GM21360 (cell line): ENCODE measurements around the gene KCNH1.
"Not testable (repeated sequence)": the region's sequence is repeated elsewhere in the genome, so short reads cannot be mapped to it uniquely, and the experiment has no call there.

Source experiments
- ATAC-seq: cut with Tn5 transposase; IDR thresholded peaks from one replicate; pipeline ENCODE4 v1.9.1; 2021; ENCODE audit warnings: mild to moderate bottlenecking, moderate library complexity; ENCODE audit not compliant: unreplicated experiment

Gene KCNH1

DNA sequence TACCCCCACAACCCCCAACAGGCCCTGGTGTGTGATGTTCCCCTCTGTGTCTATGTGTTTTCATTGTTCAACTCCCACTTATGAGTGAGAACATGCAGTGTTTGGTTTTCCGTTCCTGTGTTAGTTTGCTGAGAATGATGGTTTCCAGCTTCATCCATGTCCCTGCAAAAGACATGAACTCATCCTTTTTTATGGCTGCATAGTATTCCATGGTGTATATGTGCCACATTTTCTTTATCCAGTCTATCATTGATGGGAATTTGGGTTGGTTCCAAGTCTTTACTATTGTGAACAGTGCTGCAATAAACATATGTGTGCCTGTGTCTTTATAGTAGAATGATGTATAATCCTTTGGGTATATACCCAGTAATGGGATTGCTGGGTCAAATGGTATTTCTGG lies 122.8 kb downstream of the KCNH1 start:
- not testable (repeated sequence) for ATAC-seq

DNA sequence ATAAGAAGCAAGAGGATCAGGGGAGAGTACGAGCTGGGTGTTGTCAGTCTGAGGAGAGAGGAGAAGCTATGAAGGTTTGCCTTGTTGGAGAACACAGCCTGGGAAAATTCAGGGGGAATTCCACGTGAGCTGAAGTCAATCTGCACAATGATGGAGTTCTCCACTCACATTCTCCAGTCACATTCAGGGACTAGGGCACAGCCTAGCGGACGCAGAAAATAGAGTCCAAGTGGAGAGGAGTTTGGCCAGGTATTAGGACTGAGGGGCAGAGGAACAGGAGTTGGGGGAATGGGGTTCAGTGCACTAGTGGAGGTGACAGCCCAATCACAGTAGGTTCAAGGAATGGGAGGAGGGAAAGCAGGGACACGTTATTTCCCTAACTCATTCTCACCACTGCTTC lies 124.0 kb downstream of the KCNH1 start:
- no peak for ATAC-seq

DNA sequence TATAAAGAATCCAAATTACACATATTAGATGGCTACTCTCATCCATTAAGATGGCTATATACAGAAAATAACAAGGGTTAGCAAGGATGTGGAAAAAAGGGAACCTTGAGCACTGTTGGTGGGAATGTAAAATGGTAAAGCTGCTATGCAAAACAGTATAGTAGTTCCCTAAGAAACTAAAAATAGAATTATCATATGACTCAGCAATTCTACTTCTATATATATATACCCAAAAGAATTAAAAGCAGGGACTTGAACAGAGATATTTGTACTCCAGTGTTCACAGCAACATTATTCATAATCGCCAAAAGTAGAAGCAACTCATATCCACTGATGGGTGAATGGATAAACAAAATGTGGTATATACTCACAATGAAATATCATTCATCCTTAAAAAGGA lies 126.1 kb downstream of the KCNH1 start:
- no peak for ATAC-seq

DNA sequence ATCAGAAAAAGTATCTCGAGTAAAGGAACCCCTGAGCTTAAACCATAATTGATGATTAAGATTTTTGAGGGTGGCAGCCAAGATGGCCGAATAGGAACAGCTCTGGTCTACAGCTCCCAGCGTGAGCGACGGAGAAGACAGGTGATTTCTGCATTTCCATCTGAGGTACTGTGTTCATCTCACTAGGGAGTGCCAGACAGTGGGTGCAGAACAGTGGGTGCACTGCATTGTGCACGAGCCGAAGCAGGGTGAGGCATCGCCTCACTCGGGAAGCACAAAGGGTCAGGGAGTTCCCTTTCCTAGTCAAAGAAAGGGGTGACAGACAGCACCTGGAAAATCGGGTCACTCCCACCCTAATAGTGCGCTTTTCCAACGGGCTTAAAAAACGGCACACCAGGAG lies 138.0 kb downstream of the KCNH1 start:
- ATAC-seq: not testable (repeated sequence)

DNA sequence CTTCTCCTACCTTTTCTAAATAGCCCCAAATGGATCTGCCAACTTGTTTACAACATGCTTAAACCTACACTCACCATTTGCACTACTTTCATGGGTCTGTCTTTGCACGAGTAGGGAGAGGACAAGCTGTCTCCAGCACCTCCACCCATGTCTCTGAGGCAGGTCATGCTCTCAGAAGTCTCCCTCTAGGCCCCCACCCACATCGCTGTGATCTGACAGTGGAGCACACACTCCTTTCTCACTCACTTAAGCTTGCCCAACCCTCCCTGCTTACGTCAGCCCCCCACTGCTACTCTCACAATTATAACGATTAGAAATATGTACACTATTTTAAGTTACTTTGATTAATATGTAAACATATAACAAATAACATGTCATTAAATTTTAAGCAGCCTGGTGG lies 141.1 kb downstream of the KCNH1 start:
- no peak for ATAC-seq

DNA sequence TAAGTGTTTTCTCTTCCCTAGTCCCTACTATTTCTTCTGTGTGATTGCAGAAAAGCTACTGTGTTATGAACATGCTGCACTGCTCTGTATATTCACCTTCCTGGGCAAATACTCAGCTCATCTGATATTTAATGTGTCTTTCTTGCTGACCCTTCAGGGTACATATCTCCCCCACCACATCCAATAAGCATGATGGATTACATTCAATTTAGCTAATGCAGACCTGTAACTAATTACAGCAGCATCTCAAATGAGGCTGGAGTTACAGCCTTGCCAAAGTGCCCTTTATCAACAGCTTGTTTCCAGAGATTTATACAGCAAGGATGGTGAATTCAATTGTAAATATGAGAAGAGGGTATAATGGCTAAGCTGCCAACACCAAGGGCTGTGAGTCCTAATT lies 144.0 kb downstream of the KCNH1 start:
- no peak for ATAC-seq

DNA sequence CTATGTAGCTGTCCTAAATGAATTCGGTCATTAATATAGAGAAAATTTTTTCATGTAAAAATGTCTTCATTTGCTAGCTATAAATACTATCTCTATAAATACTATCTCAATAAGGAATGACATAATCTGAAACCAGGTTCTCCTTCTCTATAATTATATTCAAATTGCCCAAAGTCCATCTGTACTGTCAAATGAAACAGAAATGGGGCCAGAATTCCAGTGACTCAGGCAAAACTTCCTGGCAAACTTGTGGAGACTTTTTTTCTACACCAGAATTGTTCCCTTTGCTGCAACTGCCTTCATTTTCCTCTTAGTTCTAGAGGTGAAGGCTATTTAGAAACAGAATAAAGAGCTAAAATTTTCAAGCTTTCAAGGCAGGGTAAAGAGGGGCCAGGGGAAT lies 152.5 kb downstream of the KCNH1 start:
- ATAC-seq: no peak

DNA sequence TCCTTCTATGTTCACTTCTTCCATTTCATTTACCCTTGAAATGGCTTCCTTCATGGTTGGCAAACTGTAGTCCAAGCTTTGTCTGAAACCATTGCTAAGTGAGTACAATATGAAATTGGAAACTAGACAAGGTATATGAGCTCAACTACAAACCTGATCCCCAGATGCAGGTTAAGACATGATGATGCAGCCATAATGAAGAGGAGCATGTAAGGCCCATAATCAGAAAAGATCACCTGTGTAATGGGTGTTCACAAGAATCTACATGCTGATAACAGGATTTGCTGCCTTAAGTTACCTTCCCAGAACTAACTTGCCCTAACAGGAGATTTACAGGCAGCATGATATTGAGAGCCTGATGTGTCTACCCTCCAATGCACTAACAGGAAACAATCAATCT lies 153.9 kb downstream of the KCNH1 start:
- ATAC-seq: no peak

DNA sequence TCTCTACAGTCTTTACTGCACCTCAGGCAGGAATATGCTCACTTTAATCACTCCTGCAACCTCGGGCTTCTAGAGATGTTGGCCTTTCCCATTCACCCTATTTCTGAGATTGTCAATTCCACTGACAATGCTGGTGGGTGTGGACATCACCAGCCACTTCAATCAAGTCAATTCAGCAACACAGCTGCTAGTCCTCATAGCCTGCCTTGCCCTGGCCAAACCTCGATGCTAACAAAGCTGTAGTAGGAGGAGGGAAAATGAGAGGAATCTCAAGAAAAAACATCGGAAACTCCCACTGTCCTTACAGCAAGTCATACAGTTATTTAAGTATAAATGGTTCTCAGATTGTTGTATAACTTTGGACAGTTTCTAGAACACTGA lies 155.0 kb downstream of the KCNH1 start:
- no peak for ATAC-seq

DNA sequence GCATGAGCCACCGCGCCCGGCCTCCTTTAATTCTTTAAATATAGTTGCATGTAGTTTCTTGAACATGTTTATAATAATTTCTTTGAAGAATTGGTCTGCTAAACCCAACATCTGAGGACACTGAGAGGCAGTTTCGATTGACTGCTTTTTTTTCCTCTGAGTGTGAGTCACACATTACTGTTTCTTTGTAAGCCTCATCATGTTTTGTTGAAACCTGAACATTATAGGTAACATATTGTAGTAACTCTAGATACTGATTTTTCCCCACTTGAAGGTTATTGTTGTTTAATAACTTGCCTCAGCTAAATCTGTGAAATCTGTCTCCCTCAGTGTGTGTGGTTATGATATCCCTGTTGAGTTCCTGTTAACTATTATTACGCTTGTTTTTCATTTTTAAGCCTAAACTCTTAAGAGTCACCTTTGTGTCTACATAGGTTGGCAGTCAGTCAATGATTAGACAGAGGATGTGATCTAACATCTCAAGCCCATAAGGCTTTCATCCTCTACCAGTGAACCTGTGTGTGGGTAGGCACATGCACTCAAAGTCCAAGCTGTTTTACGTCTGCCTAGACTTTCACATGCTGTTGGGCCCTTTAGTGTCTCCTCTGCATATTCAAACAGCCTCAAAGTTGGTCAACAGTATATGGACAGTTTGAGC lies 155.5 kb downstream of the KCNH1 start:
- no peak for ATAC-seq

DNA sequence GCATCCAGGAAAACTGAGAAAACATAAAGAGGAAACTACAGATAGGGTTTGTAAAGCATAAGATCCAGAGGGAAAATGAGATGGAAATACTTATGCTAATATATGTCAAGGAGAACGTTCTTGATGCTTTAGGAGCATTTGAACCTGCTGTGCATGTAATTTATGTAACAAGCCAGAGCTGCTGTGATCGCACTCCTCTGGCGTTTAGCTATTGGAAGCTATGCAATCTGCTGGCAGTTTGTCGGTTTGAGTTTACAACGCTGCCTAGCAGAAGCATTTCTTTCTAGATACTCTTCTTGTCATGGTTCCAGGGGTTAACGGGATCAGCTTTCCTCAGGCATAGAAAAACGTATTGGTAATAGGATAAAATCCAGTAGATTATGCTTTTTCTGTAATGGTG lies 182.7 kb downstream of the KCNH1 start:
- no peak for ATAC-seq

DNA sequence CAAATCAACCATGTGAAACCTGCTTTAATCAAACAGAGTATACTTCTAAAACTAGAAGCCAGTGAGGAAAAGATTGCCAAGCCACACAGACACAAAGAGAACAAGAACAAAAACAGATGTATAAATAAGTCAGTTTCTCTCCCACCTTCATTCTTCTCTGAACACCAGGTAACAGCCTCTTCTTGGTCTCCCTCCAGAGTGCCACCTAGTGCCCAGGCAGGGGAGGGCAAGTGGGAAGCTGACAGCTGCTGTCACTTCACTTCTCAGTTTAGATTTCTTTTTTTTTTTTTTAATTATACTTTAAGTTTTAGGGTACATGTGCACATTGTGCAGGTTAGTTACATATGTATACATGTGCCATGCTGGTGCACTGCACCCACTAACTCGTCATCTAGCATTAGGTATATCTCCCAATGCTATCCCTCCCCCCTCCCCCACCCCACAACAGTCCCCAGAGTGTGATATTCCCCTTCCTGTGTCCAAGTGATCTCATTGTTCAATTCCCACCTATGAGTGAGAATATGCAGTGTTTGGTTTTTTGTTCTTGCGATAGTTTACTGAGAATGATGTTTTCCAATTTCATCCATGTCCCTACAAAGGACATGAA lies 183.9 kb downstream of the KCNH1 start:
- not testable (repeated sequence) for ATAC-seq

DNA sequence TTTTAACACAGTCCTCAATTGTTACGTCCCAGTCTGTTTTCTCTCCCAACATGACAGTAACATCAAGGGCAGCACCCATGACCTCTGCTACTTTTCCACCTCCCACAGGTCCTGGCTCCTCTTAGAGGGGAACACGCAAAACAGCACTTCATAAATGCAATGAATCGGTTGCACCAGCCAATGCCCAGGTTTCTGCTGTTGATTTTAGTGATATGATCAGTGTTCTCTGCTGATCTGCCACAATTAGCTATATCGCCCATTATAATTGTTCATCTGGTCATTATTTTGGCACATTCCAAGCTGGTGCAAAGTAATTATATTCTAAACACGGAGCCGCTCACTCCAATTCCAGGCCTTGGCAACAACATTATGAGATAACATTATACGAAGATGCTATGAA lies 184.5 kb downstream of the KCNH1 start:
- no peak for ATAC-seq

DNA sequence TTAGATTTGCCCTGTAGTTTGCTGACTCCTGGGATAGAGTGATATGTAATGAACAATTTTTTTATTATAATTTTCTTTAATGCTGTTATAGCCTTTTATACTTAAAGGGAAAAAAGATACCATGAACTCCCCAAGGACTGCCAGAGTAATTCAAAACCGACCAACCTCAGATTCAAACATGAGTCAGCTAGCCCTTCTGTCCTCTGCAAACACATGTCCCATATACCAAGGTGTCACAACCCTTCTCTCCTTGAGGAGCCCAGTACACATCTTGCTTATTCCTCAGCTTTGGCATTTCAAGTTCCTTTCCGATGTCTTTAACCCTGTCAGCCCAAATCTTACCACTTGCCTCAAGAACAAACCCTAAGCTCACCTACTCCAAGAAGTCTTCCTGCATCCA lies 184.9 kb downstream of the KCNH1 start:
- no peak for ATAC-seq

DNA sequence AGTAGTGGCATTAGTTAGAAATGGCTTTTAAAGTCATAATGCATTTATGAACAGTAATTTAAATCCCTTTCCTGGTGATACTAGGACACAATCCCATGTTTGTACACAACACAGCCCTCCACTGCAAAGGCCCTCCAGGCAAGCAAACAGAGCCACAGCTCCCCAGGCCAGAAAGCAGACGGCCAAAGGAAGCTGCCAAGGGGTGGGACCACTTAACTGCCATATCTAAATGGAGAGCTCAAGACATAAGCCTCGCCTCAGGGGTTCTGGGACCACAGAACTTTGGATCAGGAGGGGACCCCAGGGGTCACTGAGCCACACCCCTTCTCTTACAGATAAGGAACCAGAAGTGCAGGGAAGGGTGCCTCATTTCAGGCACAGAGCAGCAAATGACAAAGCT lies 189.7 kb downstream of the KCNH1 start:
- no peak for ATAC-seq

DNA sequence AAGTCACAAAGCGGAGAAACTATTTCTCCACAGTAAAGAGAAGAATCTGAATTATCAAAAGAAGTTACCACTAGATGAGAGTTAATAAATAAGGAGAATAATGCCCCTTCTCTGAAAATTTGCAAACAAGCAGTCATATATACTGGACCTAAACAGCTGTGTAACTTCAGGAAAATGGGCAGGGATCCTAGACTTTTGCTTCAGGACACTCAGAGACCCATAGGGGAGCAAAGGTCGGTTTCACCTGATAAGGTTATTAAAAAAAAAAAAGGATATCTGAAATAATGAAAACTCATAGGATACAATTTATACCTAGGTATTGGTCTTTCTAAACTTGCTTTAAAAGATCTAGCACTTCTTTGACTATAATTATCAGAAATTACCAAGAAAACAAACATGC lies 191.4 kb downstream of the KCNH1 start:
- ATAC-seq: no peak

DNA sequence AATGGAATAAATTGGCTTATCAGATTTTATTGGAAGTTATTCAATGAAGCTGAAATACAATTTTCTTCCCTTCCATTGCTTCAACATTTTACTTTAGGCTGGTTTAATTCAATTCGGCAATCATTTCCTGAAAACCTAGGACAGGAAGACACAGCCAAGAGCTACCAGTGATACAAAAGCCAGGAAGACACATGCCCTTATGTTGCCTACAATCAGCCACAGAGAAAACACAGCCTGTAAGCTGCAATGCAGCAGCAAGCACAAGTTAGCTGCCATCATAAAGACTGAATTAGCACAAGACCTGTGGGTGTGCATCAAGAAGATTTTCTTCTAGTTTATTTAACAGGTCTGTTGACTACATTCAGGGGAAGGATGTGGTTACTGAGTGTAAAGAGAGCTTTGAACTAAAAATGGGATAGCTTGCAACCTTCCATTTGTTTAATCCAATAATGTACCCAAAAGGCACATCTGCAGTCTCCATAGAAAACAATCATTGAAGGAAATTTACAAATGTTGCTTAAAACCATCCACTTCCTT lies 193.8 kb downstream of the KCNH1 start:
- no peak for ATAC-seq

DNA sequence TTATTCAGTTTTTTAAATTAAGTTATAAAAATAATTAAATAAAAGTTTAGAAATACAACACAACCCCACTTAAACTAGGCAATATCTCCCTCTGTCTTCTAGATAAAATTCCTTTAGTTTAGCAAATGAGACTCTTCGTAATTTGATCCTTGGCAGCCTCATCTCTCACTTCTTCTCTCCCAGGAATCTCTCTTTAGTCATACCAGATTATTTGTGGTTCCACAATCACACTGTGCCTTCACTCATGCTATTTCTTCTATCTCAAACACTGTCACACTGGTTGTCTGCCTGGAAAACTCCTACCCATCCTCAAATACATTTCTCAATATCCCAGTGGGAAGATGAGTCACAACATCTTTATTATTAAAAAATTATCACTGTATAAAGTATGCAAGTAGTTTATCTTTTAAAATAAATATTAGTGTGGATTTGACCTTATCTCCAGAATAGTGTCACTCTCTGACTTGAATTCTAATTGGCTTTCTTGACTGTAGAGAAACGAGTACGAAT lies 195.5 kb downstream of the KCNH1 start:
- ATAC-seq: no peak

DNA sequence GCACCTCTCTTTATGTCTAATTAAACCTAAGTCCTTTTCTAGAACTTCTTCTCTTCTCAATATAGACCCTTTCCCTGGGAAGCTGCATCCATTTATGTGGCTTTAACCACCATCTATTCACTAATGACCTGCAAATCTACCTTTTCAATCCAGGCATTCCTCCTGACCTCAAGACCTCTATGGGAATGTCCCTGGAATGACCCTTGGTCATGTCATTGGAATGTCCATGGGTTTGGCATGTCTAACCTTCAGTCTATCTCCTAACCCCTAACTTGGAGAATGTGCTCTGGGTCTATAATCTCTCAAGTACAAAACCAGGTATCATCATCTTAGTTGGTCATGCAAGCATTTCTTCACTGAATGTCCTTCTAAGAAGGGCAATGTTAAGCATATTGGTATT lies 196.1 kb downstream of the KCNH1 start:
- ATAC-seq: no peak

DNA sequence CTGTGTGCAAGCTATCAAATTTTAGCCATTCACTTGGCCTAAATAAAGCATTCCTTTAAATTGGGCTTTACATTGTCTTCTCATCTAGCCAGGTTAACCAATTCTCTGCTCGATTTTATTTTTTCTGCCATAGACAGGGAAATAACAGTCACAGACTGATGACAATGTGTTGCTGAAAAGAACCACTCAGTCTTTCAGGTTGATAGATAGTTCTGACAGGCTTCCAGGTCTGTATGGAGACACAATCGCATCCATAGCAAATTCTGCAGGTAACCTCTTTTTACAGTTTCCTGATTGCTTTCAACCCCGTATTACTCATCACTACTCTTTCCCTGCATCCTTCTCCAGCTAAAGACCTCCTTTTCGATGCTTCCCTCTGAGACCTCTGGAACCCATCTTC lies 198.0 kb downstream of the KCNH1 start:
- no peak for ATAC-seq

DNA sequence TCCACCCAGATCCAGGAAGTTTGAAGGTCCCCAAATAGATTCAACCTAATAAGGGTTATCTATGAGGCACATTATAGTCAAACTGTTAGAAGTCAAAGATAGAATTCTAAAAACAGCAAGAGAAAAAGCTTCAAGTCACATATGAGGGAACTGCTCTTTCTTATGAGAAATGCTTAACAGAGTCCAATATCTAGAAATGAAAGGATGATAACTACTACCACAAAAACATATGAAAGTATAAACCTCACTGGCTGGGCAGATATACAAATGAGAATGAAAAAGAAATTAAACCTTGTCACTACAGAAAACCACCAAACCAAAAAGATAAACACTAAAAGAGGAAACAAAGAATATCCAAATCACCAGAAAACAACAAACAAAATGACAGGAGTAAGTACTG lies 201.8 kb downstream of the KCNH1 start:
- ATAC-seq: no peak

DNA sequence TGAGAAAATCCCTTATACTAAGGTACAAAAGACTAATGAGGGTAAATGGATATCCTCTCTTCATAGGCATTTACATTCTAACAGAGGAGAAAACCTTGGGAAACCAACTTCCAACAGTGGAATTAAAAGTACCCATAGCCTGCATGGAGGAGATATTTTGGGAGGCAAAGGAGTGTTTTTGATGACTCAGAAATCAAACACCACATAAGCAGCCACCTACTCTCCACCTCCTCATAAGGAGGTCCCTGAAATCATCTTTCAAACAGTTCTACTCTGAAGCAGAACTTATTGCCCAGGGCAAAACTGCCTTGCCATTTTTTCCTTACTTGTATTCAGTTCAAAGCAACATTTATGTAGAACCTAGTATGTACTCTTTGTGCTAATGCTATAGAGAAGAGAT lies 211.3 kb downstream of the KCNH1 start:
- no peak for ATAC-seq
